ENCODE results near the gene MOGAT3. TPM values are rescaled to one million over a fixed set of nuclear protein-coding genes. Genes with fewer than 3 reads are reported as not detected.

MOGAT3 gene
- total and polyA plus RNA-seq, 4 donors: not detected

DNA sequence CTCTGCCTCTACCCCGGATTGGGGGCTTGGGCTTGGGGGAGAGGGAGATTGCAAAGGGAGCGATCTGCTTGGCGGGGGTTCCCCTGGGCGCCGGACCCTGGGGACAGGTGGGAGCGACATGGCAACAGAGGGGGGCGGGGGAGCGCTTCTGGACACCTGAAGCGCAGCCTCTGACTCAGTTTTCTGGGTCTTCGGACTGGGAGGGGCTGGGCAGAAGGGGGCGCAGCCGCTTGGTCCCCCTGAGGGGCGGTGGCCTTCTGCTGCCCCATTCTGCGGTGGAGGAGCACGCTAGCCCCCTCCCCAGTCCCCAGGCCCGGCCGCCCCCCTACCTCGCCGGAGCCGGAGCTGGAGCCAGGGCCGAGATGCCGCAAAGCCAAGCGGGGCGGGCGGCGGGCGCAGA, 21.1 kb downstream of the MOGAT3 start:
- Histone ChIP-seq H3K9me3 (ENCODE audit: control insufficient read depth in 4 of 4, insufficient read depth in 3 of 4, low read length in 3 of 4) (no peaks in the 10 kb centered on the region), H3K36me3 (ENCODE audit: control insufficient read depth in 4 of 4, insufficient read depth in 4 of 4, low read length in 4 of 4) (no peaks in the 10 kb centered on the region), H3K9ac (ENCODE audit: insufficient read depth in 1 of 2, low read length in 2 of 2) (no peak overlapping the region), H3K27ac (ENCODE audit: low read depth in 1 of 2, low read length in 1 of 2) (no peak overlapping the region), H3K4me1 (ENCODE audit: control insufficient read depth in 5 of 5, insufficient read depth in 5 of 5, low read length in 5 of 5) (peaks cover 0 to 5% (median 0%) of the 10 kb centered on the region in 5 donors), H3K27me3 (ENCODE audit: control insufficient read depth in 3 of 3, insufficient read depth in 3 of 3, low read length in 2 of 3) (peaks cover 10 to 62% (median 56%) of the 10 kb centered on the region in 3 donors), H3K4me3 (no peak overlapping the region)
- no peak for DNase-seq
- no peak for ATAC-seq (ENCODE audit: insufficient read depth, low FRiP score)
- 2 to 3% methylated on average over 15 to 27 of the region's 27 CpGs for WGBS, 2 donors
- TF ChIP-seq, protein P1, sequence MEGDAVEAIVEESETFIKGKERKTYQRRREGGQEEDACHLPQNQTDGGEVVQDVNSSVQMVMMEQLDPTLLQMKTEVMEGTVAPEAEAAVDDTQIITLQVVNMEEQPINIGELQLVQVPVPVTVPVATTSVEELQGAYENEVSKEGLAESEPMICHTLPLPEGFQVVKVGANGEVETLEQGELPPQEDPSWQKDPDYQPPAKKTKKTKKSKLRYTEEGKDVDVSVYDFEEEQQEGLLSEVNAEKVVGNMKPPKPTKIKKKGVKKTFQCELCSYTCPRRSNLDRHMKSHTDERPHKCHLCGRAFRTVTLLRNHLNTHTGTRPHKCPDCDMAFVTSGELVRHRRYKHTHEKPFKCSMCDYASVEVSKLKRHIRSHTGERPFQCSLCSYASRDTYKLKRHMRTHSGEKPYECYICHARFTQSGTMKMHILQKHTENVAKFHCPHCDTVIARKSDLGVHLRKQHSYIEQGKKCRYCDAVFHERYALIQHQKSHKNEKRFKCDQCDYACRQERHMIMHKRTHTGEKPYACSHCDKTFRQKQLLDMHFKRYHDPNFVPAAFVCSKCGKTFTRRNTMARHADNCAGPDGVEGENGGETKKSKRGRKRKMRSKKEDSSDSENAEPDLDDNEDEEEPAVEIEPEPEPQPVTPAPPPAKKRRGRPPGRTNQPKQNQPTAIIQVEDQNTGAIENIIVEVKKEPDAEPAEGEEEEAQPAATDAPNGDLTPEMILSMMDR (IDR thresholded peaks at IDR 0.05; ENCODE audit: control extremely low read depth, extremely low read depth): no peak

GRCh38 chr7:101179117-101179516, 21.7 kb downstream of the MOGAT3 start:
- ATAC-seq (ENCODE audit: insufficient read depth, low FRiP score) (no peak), DNase-seq (no peak)
- Histone ChIP-seq H3K27me3 (ENCODE audit: control insufficient read depth in 3 of 3, insufficient read depth in 3 of 3, low read length in 2 of 3) (peaks cover 10 to 67% (median 60%) of the 10 kb centered on the region in 3 donors), H3K9ac (ENCODE audit: insufficient read depth in 1 of 2, low read length in 2 of 2) (no peak overlapping the region), H3K4me1 (ENCODE audit: control insufficient read depth in 5 of 5, insufficient read depth in 5 of 5, low read length in 5 of 5) (peaks cover 0 to 9% (median 0%) of the 10 kb centered on the region in 5 donors), H3K9me3 (ENCODE audit: control insufficient read depth in 4 of 4, insufficient read depth in 3 of 4, low read length in 3 of 4) (peaks cover 0 to 5% (median 0%) of the 10 kb centered on the region in 4 donors), H3K27ac (ENCODE audit: low read depth in 1 of 2, low read length in 1 of 2) (no peak overlapping the region), H3K4me3 (no peak overlapping the region), H3K36me3 (ENCODE audit: control insufficient read depth in 4 of 4, insufficient read depth in 4 of 4, low read length in 4 of 4) (no peaks in the 10 kb centered on the region)
- 2% methylated on average over 20 of the region's 20 CpGs for WGBS, 2 donors
- TF ChIP-seq, protein P1 (IDR thresholded peaks at IDR 0.05; ENCODE audit: control extremely low read depth, extremely low read depth): no peak

DNA sequence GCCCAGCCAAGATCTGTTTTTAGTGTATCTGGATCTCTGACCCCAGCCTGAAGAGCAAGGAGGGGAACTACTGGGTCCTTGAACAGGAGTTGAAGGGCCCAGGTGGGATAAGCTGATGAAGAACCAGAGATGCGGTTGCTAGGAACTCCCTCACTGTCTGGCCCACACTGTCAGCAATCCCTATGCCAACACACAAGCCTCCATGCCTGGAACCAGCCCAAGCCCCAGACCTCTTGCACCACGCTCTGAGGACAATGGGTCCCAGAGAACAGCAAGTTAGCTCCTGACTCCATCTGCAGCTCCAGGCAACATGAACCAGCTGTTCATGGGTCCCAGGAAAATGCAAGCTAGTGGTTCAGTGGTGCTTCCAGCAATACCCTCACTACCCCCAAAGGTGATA, 23.2 kb downstream of the MOGAT3 start:
- TF ChIP-seq, protein P1 (IDR thresholded peaks at IDR 0.05; ENCODE audit: control extremely low read depth, extremely low read depth): no peak
- Histone ChIP-seq H3K27ac (ENCODE audit: low read depth in 1 of 2, low read length in 1 of 2) (no peak overlapping the region), H3K9me3 (ENCODE audit: control insufficient read depth in 4 of 4, insufficient read depth in 3 of 4, low read length in 3 of 4) (peaks cover 0 to 8% (median 0%) of the 10 kb centered on the region in 4 donors), H3K4me1 (ENCODE audit: control insufficient read depth in 5 of 5, insufficient read depth in 5 of 5, low read length in 5 of 5) (peaks cover 0 to 13% (median 0%) of the 10 kb centered on the region in 5 donors), H3K27me3 (ENCODE audit: control insufficient read depth in 3 of 3, insufficient read depth in 3 of 3, low read length in 2 of 3) (peaks cover 10 to 78% (median 74%) of the 10 kb centered on the region in 3 donors), H3K36me3 (ENCODE audit: control insufficient read depth in 4 of 4, insufficient read depth in 4 of 4, low read length in 4 of 4) (no peaks in the 10 kb centered on the region), H3K4me3 (no peak overlapping the region), H3K9ac (ENCODE audit: insufficient read depth in 1 of 2, low read length in 2 of 2) (no peak overlapping the region)
- no peak for ATAC-seq (ENCODE audit: insufficient read depth, low FRiP score)
- 79 to 83% methylated on average over 2 of the region's 2 CpGs for WGBS, 2 donors
- no peak for DNase-seq

DNA sequence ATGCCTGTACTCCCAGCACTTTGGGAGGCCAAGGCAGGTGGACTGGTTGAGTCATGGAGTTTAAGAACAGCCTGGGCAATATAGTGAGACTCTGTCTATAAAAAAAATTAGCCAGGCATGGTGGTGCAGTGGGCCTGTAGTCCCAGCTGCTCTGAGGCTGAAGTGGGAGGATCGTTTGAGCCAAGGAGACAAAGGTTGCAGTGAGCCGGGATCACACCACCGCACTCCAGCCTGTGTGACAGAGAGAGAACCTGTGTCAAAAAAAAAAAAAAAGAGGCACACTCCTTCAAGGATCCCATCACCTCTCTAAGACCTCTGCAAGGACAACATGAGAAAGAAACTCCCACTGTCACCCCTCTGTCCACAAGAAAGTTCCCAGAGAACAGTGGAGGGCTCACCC, 25.2 kb downstream of the MOGAT3 start:
- peaks cover 25 to 86% (median 77%) of the 10 kb centered on the region in 3 donors for H3K27me3 ChIP-seq (ENCODE audit: control insufficient read depth in 3 of 3, insufficient read depth in 3 of 3, low read length in 2 of 3)
- DNase-seq: no peak

More for the DNA sequence above, 25.2 kb downstream of the MOGAT3 start:
- no peak for ATAC-seq (ENCODE audit: insufficient read depth, low FRiP score)
- no peak overlapping the region for H3K9ac ChIP-seq (ENCODE audit: insufficient read depth in 1 of 2, low read length in 2 of 2)
- WGBS, 2 donors: 30 to 35% methylated on average over 3 of the region's 3 CpGs
- peaks cover 0 to 14% (median 0%) of the 10 kb centered on the region in 4 donors for H3K9me3 ChIP-seq (ENCODE audit: control insufficient read depth in 4 of 4, insufficient read depth in 3 of 4, low read length in 3 of 4)
- H3K4me3 ChIP-seq: no peak overlapping the region
- TF ChIP-seq, protein P1 (IDR thresholded peaks at IDR 0.05; ENCODE audit: control extremely low read depth, extremely low read depth): no peak
- no peaks in the 10 kb centered on the region for H3K36me3 ChIP-seq (ENCODE audit: control insufficient read depth in 4 of 4, insufficient read depth in 4 of 4, low read length in 4 of 4)
- H3K27ac ChIP-seq (ENCODE audit: low read depth in 1 of 2, low read length in 1 of 2): no peak overlapping the region
- H3K4me1 ChIP-seq (ENCODE audit: control insufficient read depth in 5 of 5, insufficient read depth in 5 of 5, low read length in 5 of 5): peaks cover 0 to 20% (median 4%) of the 10 kb centered on the region in 5 donors

Measured in lung (tissue), 12 donors.